OCI-LY1 (cell line): ENCODE data around the gene CBL.
A peak's percentile ranks its signal among the peaks of the same experiment; 100 is the strongest.

ENCODE experiments used
- H2AFZ ChIP-seq: fragments of 200-600 bp; sonication (generic), shearing (Covaris generic); 2 replicates; pipeline ENCODE4 v1.6.0; 2014; ENCODE audit warnings: antibody characterized with exemption, mild to moderate bottlenecking, low read length
- H3F3A ChIP-seq: fragments of 200-600 bp; sonication (generic), shearing (Covaris generic); 2 replicates; pipeline ENCODE4 v1.6.0; 2014; ENCODE audit warnings: mild to moderate bottlenecking, antibody characterized with exemption, low read length, moderate library complexity; ENCODE audit not compliant: insufficient read depth
- H3K27ac ChIP-seq: fragments of 200-600 bp; sonication (generic); 2 replicates; pipeline ENCODE4 v1.5.1; 2014; ENCODE audit warnings: low read length, mixed run types, mild to moderate bottlenecking, low read depth; ENCODE audit not compliant: poor library complexity, severe bottlenecking
- H3K27me3 ChIP-seq: fragments of 200-600 bp; sonication (generic); 2 replicates; pipeline ENCODE4 v1.6.0; 2014; ENCODE audit warnings: antibody characterized with exemption, mild to moderate bottlenecking, low read length, moderate library complexity; ENCODE audit not compliant: insufficient read depth
- H3K36me3 ChIP-seq: fragments of 200-600 bp; sonication (generic); 2 replicates; pipeline ENCODE4 v1.6.1; 2014; ENCODE audit warnings: mild to moderate bottlenecking, antibody characterized with exemption, low read length, moderate library complexity, mixed read lengths; ENCODE audit not compliant: insufficient read depth
- H3K4me1 ChIP-seq: fragments of 200-600 bp; sonication (generic); 2 replicates; pipeline ENCODE4 v1.5.1; 2014; ENCODE audit warnings: mild to moderate bottlenecking, low read length, moderate library complexity; ENCODE audit not compliant: insufficient read depth, severe bottlenecking
- H3K4me2 ChIP-seq: fragments of 200-600 bp; sonication (generic), shearing (Covaris generic); 2 replicates; pipeline ENCODE4 v1.6.1; 2014; ENCODE audit warnings: low read length
- H3K4me3 ChIP-seq: fragments of 200-600 bp; sonication (generic); 2 replicates; pipeline ENCODE4 v1.5.1; 2014; ENCODE audit warnings: low read length, low read depth, mild to moderate bottlenecking, mixed read lengths; ENCODE audit not compliant: poor library complexity, severe bottlenecking
- H3K79me2 ChIP-seq: fragments of 200-600 bp; shearing (Covaris generic); 2 replicates; pipeline ENCODE4 v1.6.1; 2016; ENCODE audit warnings: mixed run types, low read length, mixed read lengths; ENCODE audit not compliant: insufficient read depth
- H3K9ac ChIP-seq: fragments of 200-600 bp; sonication (generic), shearing (Covaris generic); 2 replicates; pipeline ENCODE4 v1.6.1; 2014; ENCODE audit warnings: mild to moderate bottlenecking, low read length, mixed read lengths
- H3K9me2 ChIP-seq: fragments of 200-600 bp; sonication (generic), shearing (Covaris generic); 2 replicates; pipeline ENCODE4 v1.6.1; 2014; ENCODE audit warnings: low read depth, mild to moderate bottlenecking, low read length, mixed read lengths
- H3K9me3 ChIP-seq: fragments of 200-600 bp; shearing (Covaris generic); 2 replicates; pipeline ENCODE4 v1.6.1; 2014; ENCODE audit warnings: low read length, mixed read lengths
- H4K20me1 ChIP-seq: fragments of 200-600 bp; sonication (generic), shearing (Covaris generic); 2 replicates; pipeline ENCODE4 v1.6.0; 2016; ENCODE audit warnings: mild to moderate bottlenecking, low read length; ENCODE audit not compliant: insufficient read depth
- CTCF ChIP-seq: fragments of 200-600 bp; sonication (generic), shearing (Covaris generic); IDR thresholded peaks from 2 replicates; pipeline ENCODE4 v1.5.1; 2017; ENCODE audit warnings: mild to moderate bottlenecking, antibody characterized with exemption, low read length, moderate library complexity, mixed read lengths
- EZH2 ChIP-seq: fragments of 200-600 bp; sonication (generic), shearing (Covaris generic); IDR thresholded peaks from 2 replicates; pipeline ENCODE4 v1.8.0; 2017; ENCODE audit warnings: borderline replicate concordance, mixed run types, mild to moderate bottlenecking, antibody characterized with exemption, low read length, moderate library complexity, mixed read lengths

Gene CBL

GRCh38 chr11:119319136-119319699 lies 113.1 kb downstream of the CBL start:
- H3K9me3 ChIP-seq = no peaks in the 10 kb centered on the region
- peaks cover 72% of the 10 kb centered on the region for H3K4me1 ChIP-seq
- H3K4me3 ChIP-seq = peak overlapping the region; percentile 21
- H3K79me2 ChIP-seq = no peaks in the 10 kb centered on the region
- H3F3A ChIP-seq = no peaks in the 10 kb centered on the region
- H3K36me3 ChIP-seq = no peaks in the 10 kb centered on the region
- no peaks in the 10 kb centered on the region for H3K27me3 ChIP-seq
- H3K4me2 ChIP-seq = peak overlapping the region; percentile 54; the same call in 1 of the 2 replicates
- no peak for TF ChIP-seq CTCF
- no peak for TF ChIP-seq EZH2
- H3K9me2 ChIP-seq = no peaks in the 10 kb centered on the region
- no peak overlapping the region for H3K27ac ChIP-seq
- H4K20me1 ChIP-seq = no peaks in the 10 kb centered on the region
- no peak overlapping the region; the same call in 1 of the 2 replicates for H3K9ac ChIP-seq
- H2AFZ ChIP-seq = no peak overlapping the region

GRCh38 chr11:119319700-119320239 lies 113.6 kb downstream of the CBL start:
- H3K36me3 ChIP-seq = no peaks in the 10 kb centered on the region
- no peak overlapping the region for H3K4me3 ChIP-seq
- H3K4me1 ChIP-seq = peaks cover 69% of the 10 kb centered on the region
- H3K27me3 ChIP-seq = no peaks in the 10 kb centered on the region
- H4K20me1 ChIP-seq = no peaks in the 10 kb centered on the region
- no peak overlapping the region for H2AFZ ChIP-seq
- no peak overlapping the region for H3K4me2 ChIP-seq
- no peaks in the 10 kb centered on the region for H3F3A ChIP-seq
- no peak overlapping the region for H3K9ac ChIP-seq
- no peaks in the 10 kb centered on the region for H3K9me2 ChIP-seq
- H3K9me3 ChIP-seq = no peaks in the 10 kb centered on the region
- TF ChIP-seq EZH2 (no peak), CTCF (no peak)
- no peak overlapping the region for H3K27ac ChIP-seq
- H3K79me2 ChIP-seq = no peaks in the 10 kb centered on the region

- Histone ChIP-seq H4K20me1 (no peaks in the 10 kb centered on the region), H3F3A (no peaks in the 10 kb centered on the region), H3K4me3 (peak overlapping the region; percentile 60), H2AFZ (no peak overlapping the region), H3K4me1 (peaks cover 65% of the 10 kb centered on the region), H3K9ac (peak overlapping the region; percentile 68), H3K79me2 (no peaks in the 10 kb centered on the region), H3K4me2 (peak overlapping the region; percentile 78), H3K27ac (no peak overlapping the region), H3K9me2 (no peaks in the 10 kb centered on the region), H3K36me3 (no peaks in the 10 kb centered on the region), H3K27me3 (no peaks in the 10 kb centered on the region), H3K9me3 (no peaks in the 10 kb centered on the region)
- TF ChIP-seq EZH2 = no peak
- TF ChIP-seq CTCF = no peak
Measured at GRCh38 chr11:119320240-119320775, 114.2 kb downstream of the CBL start.
